Measurements from ENCODE around the gene RBMX.

The RBMX gene

DNA sequence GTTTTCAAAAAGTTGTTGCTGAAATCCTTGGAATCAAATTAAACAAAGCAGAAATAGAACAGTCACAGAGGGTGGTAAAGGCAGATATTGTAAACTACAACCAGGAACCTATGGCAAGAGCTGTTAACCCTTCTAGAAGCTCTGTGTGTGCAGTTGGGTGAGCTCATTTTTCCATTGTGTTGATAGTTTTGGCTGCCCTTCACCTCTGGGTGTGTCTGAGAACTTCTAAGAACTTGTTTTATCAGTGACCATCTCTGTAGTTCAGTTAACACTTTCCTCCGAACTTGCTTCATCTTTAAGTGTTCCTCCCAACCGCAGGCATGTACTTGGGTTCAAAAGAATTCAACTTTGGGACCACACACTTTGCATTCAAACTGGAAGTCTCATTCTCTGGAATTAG lies 32.7 kb downstream of the RBMX start:
- no peak for DNase-seq (ENCODE audit: low read depth, low spot score)
- Histone ChIP-seq H3K27me3 (ENCODE audit: control insufficient read depth, insufficient read depth, low read length) (no peaks in the 10 kb centered on the region), H3K4me3 (ENCODE audit: low read length) (no peak overlapping the region), H3K36me3 (ENCODE audit: control insufficient read depth, insufficient read depth, low read length) (no peaks in the 10 kb centered on the region), H3K9me3 (ENCODE audit: control insufficient read depth, insufficient read depth, low read length) (no peaks in the 10 kb centered on the region), H3K4me1 (ENCODE audit: control insufficient read depth, insufficient read depth, low read length) (no peaks in the 10 kb centered on the region), H3K27ac (ENCODE audit: low read length) (no peak overlapping the region)
- WGBS (ENCODE audit: insufficient coverage, insufficient read length) = no CpG with 5 or more reads among the region's 2 CpGs

DNA sequence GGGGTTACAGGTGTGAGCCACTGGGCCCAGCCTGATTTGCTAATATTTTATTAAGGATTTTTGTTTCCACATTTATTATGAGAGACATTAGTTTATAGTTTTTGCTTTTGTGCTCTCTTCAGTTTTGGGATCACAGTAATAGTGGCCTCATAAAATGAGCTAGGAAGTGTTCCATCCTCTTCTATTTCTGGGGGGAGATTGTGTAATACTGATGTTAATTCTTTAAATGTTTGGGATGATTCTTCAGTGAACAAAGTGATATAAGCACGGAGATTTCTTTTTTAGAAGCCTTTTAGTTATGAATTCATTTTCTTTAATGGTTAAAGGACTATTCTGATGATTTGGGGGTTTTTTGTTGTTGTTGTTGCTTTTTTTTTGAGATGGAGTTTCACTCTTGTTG lies 41.3 kb downstream of the RBMX start:
- Histone ChIP-seq H3K27ac (ENCODE audit: low read length) (no peak overlapping the region), H3K27me3 (ENCODE audit: control insufficient read depth, insufficient read depth, low read length) (no peaks in the 10 kb centered on the region), H3K4me1 (ENCODE audit: control insufficient read depth, insufficient read depth, low read length) (no peaks in the 10 kb centered on the region), H3K36me3 (ENCODE audit: control insufficient read depth, insufficient read depth, low read length) (no peaks in the 10 kb centered on the region), H3K4me3 (ENCODE audit: low read length) (no peak overlapping the region), H3K9me3 (ENCODE audit: control insufficient read depth, insufficient read depth, low read length) (no peaks in the 10 kb centered on the region)
- no peak for DNase-seq (ENCODE audit: low read depth, low spot score)
- no CpG with 5 or more reads among the region's 1 CpG for WGBS (ENCODE audit: insufficient coverage, insufficient read length)

DNA sequence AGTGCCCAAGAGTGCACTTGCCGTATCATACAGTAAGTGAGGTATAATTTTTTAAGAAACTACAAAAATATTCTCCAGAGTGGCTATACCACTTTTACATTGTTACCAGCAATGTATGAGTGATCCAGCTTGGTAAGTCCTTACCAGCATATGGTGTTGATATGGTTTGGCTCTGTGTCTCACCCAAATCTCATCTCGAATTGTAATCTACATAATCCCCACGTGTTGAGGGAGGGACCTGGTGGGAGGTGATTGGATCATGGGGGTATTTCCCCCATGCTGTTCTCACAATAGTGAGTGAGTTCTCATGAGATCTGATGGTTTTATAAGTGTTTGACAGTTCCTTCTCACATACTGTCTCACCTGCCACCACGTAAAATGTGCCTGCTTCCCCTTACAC lies 44.8 kb downstream of the RBMX start:
- no peaks in the 10 kb centered on the region for H3K27me3 ChIP-seq (ENCODE audit: control insufficient read depth, insufficient read depth, low read length)
- H3K27ac ChIP-seq (ENCODE audit: low read length) = no peak overlapping the region
- H3K9me3 ChIP-seq (ENCODE audit: control insufficient read depth, insufficient read depth, low read length) = no peaks in the 10 kb centered on the region
- H3K4me3 ChIP-seq (ENCODE audit: low read length) = no peak overlapping the region
- WGBS (ENCODE audit: insufficient coverage, insufficient read length) = no CpG with 5 or more reads among the region's 4 CpGs
- no peak for DNase-seq (ENCODE audit: low read depth, low spot score)
- H3K36me3 ChIP-seq (ENCODE audit: control insufficient read depth, insufficient read depth, low read length) = no peaks in the 10 kb centered on the region
- H3K4me1 ChIP-seq (ENCODE audit: control insufficient read depth, insufficient read depth, low read length) = no peaks in the 10 kb centered on the region

DNA sequence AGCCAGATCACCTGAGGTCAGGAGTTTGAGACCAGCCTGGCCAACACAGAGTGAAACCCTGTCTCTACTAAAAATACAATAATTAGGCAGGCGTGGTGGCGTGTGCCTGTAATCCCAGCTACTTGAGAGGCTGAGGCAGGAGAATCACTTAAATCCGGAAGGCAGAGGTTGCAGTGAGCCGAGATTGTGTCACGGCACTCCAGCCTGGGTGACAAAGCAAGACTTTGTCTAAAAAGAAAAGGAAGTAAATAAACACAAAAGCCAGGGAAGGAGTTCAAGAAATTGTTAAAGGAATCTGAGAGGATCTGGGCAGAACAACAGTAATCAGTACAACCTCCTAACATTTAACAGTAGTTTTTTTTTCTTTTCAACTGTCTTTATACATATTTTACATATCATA lies 51.1 kb downstream of the RBMX start:
- Histone ChIP-seq H3K27ac (ENCODE audit: low read length) (no peak overlapping the region), H3K9me3 (ENCODE audit: control insufficient read depth, insufficient read depth, low read length) (no peaks in the 10 kb centered on the region), H3K4me1 (ENCODE audit: control insufficient read depth, insufficient read depth, low read length) (no peaks in the 10 kb centered on the region), H3K4me3 (ENCODE audit: low read length) (no peak overlapping the region), H3K36me3 (ENCODE audit: control insufficient read depth, insufficient read depth, low read length) (no peaks in the 10 kb centered on the region), H3K27me3 (ENCODE audit: control insufficient read depth, insufficient read depth, low read length) (no peaks in the 10 kb centered on the region)
- no CpG with 5 or more reads among the region's 5 CpGs for WGBS (ENCODE audit: insufficient coverage, insufficient read length)
- no peak for DNase-seq (ENCODE audit: low read depth, low spot score)

DNA sequence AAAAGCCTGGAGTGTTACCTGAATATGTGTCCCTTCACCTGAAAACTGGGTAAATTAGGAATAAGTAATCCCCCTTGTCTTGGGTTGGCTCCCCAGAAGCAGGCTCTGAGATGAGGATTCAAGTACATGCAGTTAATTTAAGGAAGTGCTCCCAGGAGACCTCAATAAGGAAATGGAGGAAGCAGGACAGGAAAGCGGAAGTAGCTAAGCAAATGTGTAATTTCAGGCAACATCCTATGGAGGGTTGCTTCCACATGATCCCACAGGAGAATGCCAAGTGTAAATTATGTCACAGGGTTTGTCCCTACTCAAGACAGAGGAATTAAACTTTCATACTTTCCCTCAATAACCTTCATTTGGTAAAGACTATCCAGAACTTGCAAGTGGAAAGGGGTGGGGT lies 51.7 kb downstream of the RBMX start:
- Histone ChIP-seq H3K27me3 (ENCODE audit: control insufficient read depth, insufficient read depth, low read length) (no peaks in the 10 kb centered on the region), H3K36me3 (ENCODE audit: control insufficient read depth, insufficient read depth, low read length) (no peaks in the 10 kb centered on the region), H3K9me3 (ENCODE audit: control insufficient read depth, insufficient read depth, low read length) (no peaks in the 10 kb centered on the region), H3K4me1 (ENCODE audit: control insufficient read depth, insufficient read depth, low read length) (no peaks in the 10 kb centered on the region), H3K4me3 (ENCODE audit: low read length) (no peak overlapping the region), H3K27ac (ENCODE audit: low read length) (no peak overlapping the region)
- no peak for DNase-seq (ENCODE audit: low read depth, low spot score)
- no CpG with 5 or more reads among the region's 1 CpG for WGBS (ENCODE audit: insufficient coverage, insufficient read length)

DNA sequence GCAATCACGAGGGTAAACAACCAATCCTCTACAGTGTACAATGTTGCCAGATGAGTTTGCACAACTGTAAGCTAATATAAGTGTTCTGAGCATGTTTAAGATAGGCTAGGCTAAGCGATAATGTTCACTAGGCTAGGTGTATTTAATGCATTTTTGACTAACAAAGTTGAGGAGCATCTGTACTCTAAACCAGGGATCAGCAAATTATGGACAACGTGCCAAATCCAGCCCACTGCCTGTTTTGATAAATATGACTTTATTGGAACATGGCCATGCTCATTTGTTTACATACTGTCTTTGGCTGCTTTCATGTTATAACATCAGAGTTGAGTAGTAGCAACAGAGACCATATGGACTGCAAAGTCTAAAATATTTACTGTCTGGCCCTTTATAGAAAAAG lies 53.5 kb downstream of the RBMX start:
- no peak overlapping the region for H3K27ac ChIP-seq (ENCODE audit: low read length)
- DNase-seq (ENCODE audit: low read depth, low spot score) = no peak
- H3K36me3 ChIP-seq (ENCODE audit: control insufficient read depth, insufficient read depth, low read length) = no peaks in the 10 kb centered on the region
- H3K4me1 ChIP-seq (ENCODE audit: control insufficient read depth, insufficient read depth, low read length) = no peaks in the 10 kb centered on the region
- H3K9me3 ChIP-seq (ENCODE audit: control insufficient read depth, insufficient read depth, low read length) = no peaks in the 10 kb centered on the region
- no peaks in the 10 kb centered on the region for H3K27me3 ChIP-seq (ENCODE audit: control insufficient read depth, insufficient read depth, low read length)
- H3K4me3 ChIP-seq (ENCODE audit: low read length) = no peak overlapping the region
- WGBS (ENCODE audit: insufficient coverage, insufficient read length) = no CpG with 5 or more reads among the region's 3 CpGs

DNA sequence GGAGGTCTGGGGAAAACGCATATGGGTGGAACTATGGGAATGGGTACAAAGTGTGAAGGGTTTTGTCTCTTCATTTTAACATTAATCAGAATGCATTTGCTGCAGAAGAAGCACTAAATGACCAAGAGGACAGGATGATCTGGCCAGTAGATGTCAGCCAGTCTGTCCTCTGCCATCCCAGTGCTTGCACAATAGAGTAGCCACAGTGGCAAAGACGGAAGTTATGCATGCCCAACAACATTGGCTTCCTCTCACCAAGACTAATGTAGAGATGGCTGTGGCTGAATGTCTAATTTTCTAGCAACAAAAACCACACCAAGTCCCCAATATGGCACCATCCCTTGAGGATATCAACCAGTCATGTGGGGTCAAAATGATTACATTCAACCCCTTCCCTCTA lies 54.8 kb downstream of the RBMX start:
- H3K4me1 ChIP-seq (ENCODE audit: control insufficient read depth, insufficient read depth, low read length) = no peaks in the 10 kb centered on the region

More for the DNA sequence above, 54.8 kb downstream of the RBMX start:
- Histone ChIP-seq H3K27me3 (ENCODE audit: control insufficient read depth, insufficient read depth, low read length) (no peaks in the 10 kb centered on the region), H3K27ac (ENCODE audit: low read length) (no peak overlapping the region), H3K9me3 (ENCODE audit: control insufficient read depth, insufficient read depth, low read length) (no peaks in the 10 kb centered on the region), H3K4me3 (ENCODE audit: low read length) (no peak overlapping the region), H3K36me3 (ENCODE audit: control insufficient read depth, insufficient read depth, low read length) (no peaks in the 10 kb centered on the region)
- DNase-seq (ENCODE audit: low read depth, low spot score) = no peak
- whole genome bisulfite sequencing (ENCODE audit: insufficient coverage, insufficient read length) = no CpG with 5 or more reads among the region's 2 CpGs
